D721Med (cell line): Measurements from ENCODE around the gene TMEM39A.

ENCODE experiments used
- DNase-seq: peaks from one replicate; pipeline ENCODE4 v3.0.0; 2011; ENCODE audit warnings: low spot score; ENCODE audit not compliant: insufficient read length
- FAIRE-seq: peaks from 2 replicates; lab custom pipeline; 2011; peaks lifted over from hg19 to GRCh38; lab: Jason Lieb, UNC
- TF ChIP-seq, protein P1 (sequence below): IDR thresholded peaks from 2 replicates; pipeline ENCODE4 v1.5.1; 2012; ENCODE audit warnings: mild to moderate bottlenecking, control low read depth; ENCODE audit not compliant: insufficient read depth; ENCODE audit errors: missing control alignments

The TMEM39A gene

DNA sequence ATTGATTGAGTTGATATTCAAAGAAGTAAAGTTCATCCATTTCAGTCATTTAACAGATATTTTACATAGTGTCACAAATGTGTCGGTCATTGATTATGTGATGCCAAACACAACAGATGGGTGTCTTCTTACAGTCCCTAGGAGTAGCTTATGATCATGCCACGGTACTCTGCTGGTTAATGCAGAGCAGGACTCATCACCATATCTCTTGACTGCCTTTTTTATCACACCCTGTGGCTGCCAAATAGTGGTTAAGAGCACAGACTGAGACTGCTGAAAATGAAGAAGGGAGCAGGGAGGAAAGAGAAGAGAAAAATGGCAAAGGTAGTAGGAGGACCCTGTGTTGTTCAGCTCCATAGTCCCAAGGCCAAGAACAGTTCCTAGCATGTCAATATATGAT, 22.1 kb upstream of the TMEM39A start:
- FAIRE-seq (no peak), DNase-seq (no peak)
- TF ChIP-seq, protein P1, sequence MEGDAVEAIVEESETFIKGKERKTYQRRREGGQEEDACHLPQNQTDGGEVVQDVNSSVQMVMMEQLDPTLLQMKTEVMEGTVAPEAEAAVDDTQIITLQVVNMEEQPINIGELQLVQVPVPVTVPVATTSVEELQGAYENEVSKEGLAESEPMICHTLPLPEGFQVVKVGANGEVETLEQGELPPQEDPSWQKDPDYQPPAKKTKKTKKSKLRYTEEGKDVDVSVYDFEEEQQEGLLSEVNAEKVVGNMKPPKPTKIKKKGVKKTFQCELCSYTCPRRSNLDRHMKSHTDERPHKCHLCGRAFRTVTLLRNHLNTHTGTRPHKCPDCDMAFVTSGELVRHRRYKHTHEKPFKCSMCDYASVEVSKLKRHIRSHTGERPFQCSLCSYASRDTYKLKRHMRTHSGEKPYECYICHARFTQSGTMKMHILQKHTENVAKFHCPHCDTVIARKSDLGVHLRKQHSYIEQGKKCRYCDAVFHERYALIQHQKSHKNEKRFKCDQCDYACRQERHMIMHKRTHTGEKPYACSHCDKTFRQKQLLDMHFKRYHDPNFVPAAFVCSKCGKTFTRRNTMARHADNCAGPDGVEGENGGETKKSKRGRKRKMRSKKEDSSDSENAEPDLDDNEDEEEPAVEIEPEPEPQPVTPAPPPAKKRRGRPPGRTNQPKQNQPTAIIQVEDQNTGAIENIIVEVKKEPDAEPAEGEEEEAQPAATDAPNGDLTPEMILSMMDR: no peak

DNA sequence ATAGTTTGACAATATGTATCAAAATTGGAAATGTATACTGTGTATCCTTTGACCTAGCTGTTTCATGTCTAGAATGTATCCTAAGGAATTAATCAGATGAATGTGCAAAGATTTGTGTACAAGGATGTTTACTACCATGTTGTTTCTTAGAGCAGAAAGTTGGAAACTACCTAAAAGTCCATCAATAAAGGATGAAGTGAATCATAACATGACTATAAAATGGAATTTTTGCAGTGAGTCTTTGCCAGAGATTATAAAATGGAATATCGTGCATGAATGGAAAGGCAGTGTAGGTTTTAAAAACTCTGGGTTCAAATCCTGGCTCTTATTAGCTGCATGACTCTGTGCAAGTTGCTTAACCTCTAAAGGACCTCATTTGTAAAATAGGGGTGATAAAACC, 19.7 kb upstream of the TMEM39A start:
- FAIRE-seq: no peak
- TF ChIP-seq, protein P1: no peak
- DNase-seq: no peak

DNA sequence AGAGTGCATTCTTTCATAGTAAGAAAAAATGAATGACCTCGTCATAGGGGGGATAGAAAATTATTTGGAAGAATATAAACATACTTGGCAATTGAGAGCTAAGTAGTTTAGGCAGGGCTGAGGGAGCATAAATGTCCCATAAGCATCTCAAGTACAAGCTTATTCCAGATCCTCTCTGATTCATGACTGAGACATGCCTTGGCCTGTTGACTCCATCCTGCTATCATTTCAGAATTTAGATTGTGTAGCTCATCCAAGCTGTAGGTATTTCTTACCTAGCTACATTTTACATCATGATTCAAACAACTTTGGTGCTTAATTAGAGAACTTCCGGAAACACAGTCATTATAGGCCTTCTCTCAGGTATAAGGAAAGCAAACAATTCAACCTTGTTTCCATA, 17.7 kb upstream of the TMEM39A start:
- DNase-seq (no peak), FAIRE-seq (no peak)
- TF ChIP-seq, protein P1: no peak

DNA sequence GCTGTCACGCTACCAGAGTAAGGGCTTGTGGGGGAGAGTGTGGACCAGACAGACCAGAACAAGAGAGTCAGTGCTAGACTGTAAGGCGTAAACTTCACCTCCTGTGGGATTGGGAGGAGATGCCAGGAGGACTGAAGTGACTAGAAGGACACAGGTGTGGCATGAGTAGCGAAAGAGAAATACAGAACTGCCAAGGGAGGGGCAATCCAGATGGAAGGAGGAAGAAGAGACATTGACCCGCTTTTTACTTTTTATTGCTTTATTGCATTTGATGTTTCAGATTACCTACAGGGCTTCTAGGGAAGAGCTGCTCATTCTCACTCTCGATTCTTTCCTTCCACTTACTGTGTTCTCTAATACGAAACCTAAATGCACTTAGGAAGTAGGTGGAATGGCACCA, 7.5 kb upstream of the TMEM39A start:
- DNase-seq (no peak), FAIRE-seq (no peak)
- TF ChIP-seq, protein P1: no peak

DNA sequence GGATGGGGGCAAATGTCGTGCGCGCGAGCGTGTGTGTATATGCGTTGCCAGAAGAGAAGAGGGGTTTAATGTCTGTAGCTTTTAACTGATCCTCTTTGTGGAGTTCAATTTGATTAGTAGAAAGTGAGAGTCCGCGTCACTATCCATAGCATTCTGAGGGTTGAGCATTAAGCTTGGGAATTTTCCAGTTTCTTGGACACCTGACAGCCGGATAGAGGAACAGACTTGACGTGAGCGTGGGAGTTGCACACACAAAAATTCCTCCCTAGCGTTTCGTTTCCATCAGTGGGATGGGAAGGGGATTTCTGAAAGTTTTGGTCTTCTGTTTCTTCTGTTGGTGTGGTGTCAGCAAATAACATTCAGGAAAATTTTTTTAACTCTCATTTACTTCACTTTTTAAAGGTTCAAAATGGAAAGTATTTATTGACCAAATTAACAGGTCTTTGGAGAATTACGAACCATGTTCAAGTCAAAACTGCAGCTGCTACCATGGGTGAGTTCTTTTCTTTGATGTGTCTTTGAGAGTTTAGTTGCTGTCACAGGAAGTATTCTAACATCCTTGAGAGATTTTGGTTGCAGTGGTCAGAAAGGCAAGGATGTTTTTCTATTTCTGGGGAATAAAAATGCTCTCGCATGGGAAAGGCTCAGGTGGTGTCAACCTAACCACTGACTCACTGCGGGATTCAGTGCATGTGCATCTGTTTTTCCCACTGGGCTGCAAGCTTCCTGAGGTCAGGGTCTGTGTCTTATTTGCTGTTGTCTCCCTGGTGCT, 6.2 kb upstream of the TMEM39A start:
- DNase-seq (no peak), FAIRE-seq (no peak)
- TF ChIP-seq, protein P1: no peak

DNA sequence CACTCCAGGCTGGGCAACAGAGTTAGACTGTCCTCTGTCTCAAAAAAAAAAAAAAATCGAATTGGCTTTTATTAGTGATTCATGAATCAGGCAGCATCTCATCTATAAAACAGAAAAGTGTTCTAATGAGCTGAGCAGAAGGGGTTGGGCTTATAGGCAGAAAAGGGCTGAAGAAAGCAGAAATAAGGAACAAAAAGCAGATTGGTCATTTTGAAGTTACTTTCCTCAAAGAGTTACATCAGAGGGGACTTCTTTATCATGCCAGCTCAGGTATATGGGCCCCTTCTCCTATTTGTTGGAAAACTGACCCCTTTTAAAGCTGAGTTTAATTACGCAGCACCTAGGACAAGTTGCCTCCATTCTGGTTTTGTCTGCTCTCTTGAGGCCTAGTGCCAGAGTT, 4.6 kb upstream of the TMEM39A start:
- TF ChIP-seq, protein P1: no peak
- no peak for DNase-seq
- FAIRE-seq: no peak

DNA sequence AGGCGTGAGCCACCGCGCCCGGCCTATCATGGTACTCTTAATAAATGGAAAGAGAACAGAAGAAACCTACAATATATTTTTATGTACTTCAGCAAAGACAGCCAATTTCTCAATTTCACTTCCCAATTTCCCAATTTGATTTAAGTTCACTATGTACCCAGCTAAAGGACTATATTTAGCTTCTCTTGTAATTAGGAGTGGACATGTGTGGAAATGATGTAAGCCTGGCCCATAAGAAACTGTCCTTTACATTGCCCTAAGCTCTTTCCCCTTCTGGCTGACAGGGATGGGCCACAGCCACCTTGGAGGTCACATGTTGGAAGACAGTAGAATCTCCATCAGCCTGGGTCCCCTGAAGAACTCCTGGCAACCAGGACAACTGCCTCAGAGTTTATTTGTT, 6.2 kb downstream of the TMEM39A start:
- DNase-seq (no peak), FAIRE-seq (no peak)
- TF ChIP-seq, protein P1: no peak
